ENCODE data around the gene PTPRK. TPM values are rescaled to one million over a fixed set of nuclear protein-coding genes. Genes with fewer than 3 reads are reported as not detected.

PTPRK gene
- total and polyA plus RNA-seq, 10 of the 15 experiments (the other 5 are each of a cell fraction or from before 2014, with no cell fraction given): 0.23 to 1.9 (median 0.55) TPM

DNA sequence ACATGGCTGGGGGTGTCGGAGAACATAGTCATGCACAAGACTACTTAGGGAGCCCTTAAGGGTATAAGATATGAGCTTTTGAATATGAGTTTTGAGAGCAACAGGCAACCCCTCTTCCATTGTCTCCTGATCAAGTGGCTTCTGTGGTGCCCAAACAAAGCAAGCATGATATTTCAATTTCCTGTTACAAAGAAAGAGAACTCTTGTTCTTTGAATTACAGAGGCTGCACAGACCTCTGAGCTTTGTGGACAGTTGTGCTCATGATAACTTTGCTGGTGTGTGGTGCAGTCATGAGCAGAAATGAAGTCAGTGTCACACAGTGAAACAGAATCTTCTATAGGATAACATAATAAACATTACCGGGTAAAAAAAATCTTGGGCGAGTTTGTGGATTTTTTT lies 552.7 kb downstream of the PTPRK start:
- RAD21 ChIA-PET (ENCODE audit: unreplicated experiment): no interaction called here
- Histone ChIP-seq H3K4me2 (ENCODE audit: control insufficient read depth, insufficient read depth) (no peak overlapping the region), H3K79me2 (ENCODE audit: control insufficient read depth, insufficient read depth, low read length) (no peaks in the 10 kb centered on the region), H3K36me3 (ENCODE audit: control insufficient read depth in 2 of 2, insufficient read depth in 2 of 2, low read length in 1 of 2) (no peaks in the 10 kb centered on the region), H2AFZ (ENCODE audit: control insufficient read depth, low read depth, low read length) (no peak overlapping the region), H3K9me3 (replicated peaks; ENCODE audit: control insufficient read depth, insufficient read depth, low read length) (no peaks in the 10 kb centered on the region), H4K20me1 (ENCODE audit: control insufficient read depth, insufficient read depth) (no peaks in the 10 kb centered on the region), H3K27me3 (replicated peaks in 1 of 2; ENCODE audit: control insufficient read depth in 2 of 2, insufficient read depth in 2 of 2, low read length in 1 of 2) (no peaks in the 10 kb centered on the region), H3K4me1 (ENCODE audit: control insufficient read depth, insufficient read depth, low read length) (no peaks in the 10 kb centered on the region), H3K27ac (ENCODE audit: control insufficient read depth, insufficient read depth) (no peak overlapping the region), H3K4me3 (no peak overlapping the region), H3K9ac (ENCODE audit: control insufficient read depth, insufficient read depth, low read length) (no peak overlapping the region)
- BruUV-seq (replicated peaks): no TSS peak
- no peak for TF ChIP-seq ZNF217 (IDR thresholded peaks at IDR 0.05)
- TF ChIP-seq PAX8 (IDR thresholded peaks at IDR 0.05): no peak
- no peak for TF ChIP-seq TCF3 (IDR thresholded peaks at IDR 0.05; ENCODE audit: borderline replicate concordance, insufficient read depth, low read depth, low read length)
- no peak for TF ChIP-seq RUNX3 (IDR thresholded peaks at IDR 0.05; ENCODE audit: low read length)
- TF ChIP-seq, protein P1, sequence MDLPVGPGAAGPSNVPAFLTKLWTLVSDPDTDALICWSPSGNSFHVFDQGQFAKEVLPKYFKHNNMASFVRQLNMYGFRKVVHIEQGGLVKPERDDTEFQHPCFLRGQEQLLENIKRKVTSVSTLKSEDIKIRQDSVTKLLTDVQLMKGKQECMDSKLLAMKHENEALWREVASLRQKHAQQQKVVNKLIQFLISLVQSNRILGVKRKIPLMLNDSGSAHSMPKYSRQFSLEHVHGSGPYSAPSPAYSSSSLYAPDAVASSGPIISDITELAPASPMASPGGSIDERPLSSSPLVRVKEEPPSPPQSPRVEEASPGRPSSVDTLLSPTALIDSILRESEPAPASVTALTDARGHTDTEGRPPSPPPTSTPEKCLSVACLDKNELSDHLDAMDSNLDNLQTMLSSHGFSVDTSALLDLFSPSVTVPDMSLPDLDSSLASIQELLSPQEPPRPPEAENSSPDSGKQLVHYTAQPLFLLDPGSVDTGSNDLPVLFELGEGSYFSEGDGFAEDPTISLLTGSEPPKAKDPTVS (IDR thresholded peaks at IDR 0.05; ENCODE audit: low read depth, low read length): no peak
- no peak for TF ChIP-seq STAT3 (IDR thresholded peaks at IDR 0.05; ENCODE audit: low read depth, low read length)
- TF ChIP-seq SIN3A (IDR thresholded peaks at IDR 0.05; ENCODE audit: low read depth, low read length): no peak
- TF ChIP-seq, protein P2, sequence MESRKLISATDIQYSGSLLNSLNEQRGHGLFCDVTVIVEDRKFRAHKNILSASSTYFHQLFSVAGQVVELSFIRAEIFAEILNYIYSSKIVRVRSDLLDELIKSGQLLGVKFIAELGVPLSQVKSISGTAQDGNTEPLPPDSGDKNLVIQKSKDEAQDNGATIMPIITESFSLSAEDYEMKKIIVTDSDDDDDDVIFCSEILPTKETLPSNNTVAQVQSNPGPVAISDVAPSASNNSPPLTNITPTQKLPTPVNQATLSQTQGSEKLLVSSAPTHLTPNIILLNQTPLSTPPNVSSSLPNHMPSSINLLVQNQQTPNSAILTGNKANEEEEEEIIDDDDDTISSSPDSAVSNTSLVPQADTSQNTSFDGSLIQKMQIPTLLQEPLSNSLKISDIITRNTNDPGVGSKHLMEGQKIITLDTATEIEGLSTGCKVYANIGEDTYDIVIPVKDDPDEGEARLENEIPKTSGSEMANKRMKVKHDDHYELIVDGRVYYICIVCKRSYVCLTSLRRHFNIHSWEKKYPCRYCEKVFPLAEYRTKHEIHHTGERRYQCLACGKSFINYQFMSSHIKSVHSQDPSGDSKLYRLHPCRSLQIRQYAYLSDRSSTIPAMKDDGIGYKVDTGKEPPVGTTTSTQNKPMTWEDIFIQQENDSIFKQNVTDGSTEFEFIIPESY (IDR thresholded peaks at IDR 0.05): no peak
- no peak for TF ChIP-seq IKZF2 (IDR thresholded peaks at IDR 0.05)
- TF ChIP-seq, protein P3, sequence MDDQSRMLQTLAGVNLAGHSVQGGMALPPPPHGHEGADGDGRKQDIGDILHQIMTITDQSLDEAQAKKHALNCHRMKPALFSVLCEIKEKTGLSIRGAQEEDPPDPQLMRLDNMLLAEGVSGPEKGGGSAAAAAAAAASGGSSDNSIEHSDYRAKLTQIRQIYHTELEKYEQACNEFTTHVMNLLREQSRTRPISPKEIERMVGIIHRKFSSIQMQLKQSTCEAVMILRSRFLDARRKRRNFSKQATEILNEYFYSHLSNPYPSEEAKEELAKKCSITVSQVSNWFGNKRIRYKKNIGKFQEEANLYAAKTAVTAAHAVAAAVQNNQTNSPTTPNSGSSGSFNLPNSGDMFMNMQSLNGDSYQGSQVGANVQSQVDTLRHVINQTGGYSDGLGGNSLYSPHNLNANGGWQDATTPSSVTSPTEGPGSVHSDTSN (IDR thresholded peaks at IDR 0.05; ENCODE audit: insufficient replicate concordance, low read depth, low read length): no peak
- no peak for TF ChIP-seq MYC (IDR thresholded peaks at IDR 0.05; ENCODE audit: insufficient read depth, insufficient read length, insufficient replicate concordance, low read length, severe bottlenecking)
- TF ChIP-seq SREBF1 (IDR thresholded peaks at IDR 0.05; ENCODE audit: low read length): no peak
- TF ChIP-seq, protein P4, sequence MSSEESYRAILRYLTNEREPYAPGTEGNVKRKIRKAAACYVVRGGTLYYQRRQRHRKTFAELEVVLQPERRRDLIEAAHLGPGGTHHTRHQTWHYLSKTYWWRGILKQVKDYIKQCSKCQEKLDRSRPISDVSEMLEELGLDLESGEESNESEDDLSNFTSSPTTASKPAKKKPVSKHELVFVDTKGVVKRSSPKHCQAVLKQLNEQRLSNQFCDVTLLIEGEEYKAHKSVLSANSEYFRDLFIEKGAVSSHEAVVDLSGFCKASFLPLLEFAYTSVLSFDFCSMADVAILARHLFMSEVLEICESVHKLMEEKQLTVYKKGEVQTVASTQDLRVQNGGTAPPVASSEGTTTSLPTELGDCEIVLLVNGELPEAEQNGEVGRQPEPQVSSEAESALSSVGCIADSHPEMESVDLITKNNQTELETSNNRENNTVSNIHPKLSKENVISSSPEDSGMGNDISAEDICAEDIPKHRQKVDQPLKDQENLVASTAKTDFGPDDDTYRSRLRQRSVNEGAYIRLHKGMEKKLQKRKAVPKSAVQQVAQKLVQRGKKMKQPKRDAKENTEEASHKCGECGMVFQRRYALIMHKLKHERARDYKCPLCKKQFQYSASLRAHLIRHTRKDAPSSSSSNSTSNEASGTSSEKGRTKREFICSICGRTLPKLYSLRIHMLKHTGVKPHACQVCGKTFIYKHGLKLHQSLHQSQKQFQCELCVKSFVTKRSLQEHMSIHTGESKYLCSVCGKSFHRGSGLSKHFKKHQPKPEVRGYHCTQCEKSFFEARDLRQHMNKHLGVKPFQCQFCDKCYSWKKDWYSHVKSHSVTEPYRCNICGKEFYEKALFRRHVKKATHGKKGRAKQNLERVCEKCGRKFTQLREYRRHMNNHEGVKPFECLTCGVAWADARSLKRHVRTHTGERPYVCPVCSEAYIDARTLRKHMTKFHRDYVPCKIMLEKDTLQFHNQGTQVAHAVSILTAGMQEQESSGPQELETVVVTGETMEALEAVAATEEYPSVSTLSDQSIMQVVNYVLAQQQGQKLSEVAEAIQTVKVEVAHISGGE (CRISPR knock-in tag; IDR thresholded peaks at IDR 0.05): no peak
- no peak for TF ChIP-seq HDAC2 (IDR thresholded peaks at IDR 0.05)
- no peak for TF ChIP-seq NFXL1 (IDR thresholded peaks at IDR 0.05; ENCODE audit: borderline replicate concordance)
- no peak for TF ChIP-seq LARP7 (IDR thresholded peaks at IDR 0.05)
- no peak for DNase-seq (ENCODE audit: low read depth, low spot score)
- no peak for ATAC-seq
- WGBS (ENCODE audit: insufficient coverage, insufficient replicate concordance, low lambda C conversion rate, missing lambda C conversion rate): 38% methylated on average over 3 of the region's 3 CpGs
- POLR2A ChIA-PET: no interaction called here
- no peak for FAIRE-seq
- intact Hi-C loops (cut with micrococcal nuclease; ENCODE audit: unreplicated experiment) (no loop called here), in situ Hi-C loops (cut with MboI) (no loop called here)
- SMC1A ChIA-PET (ENCODE audit: uncharacterized antibody, unreplicated experiment): interaction anchor here (0.7 to 1.3 kb wide), 2 partner anchors 13 to 113 kb away, joined by 3 read pairs; no protein-coding TSS in a partner anchor
- CTCF ChIA-PET: interaction anchor here (1.1 to 1.3 kb wide), 2 partner anchors 29 to 112 kb away, joined by 3 to 4 read pairs; no protein-coding TSS in a partner anchor

Data from GM12878 (cell line).